NCI-H2107 (cell line): ENCODE results near the gene TMSB10.
A peak's percentile ranks its signal among the peaks of the same experiment; 100 is the strongest.
"Not testable (repeated sequence)": the region's sequence is repeated elsewhere in the genome, so short reads cannot be mapped to it uniquely, and the experiment has no call there.

ENCODE experiments used
- DNase-seq: peaks from one replicate; lab custom pipeline; 2025; lab: John Stamatoyannopoulos, UW

The TMSB10 gene

DNA sequence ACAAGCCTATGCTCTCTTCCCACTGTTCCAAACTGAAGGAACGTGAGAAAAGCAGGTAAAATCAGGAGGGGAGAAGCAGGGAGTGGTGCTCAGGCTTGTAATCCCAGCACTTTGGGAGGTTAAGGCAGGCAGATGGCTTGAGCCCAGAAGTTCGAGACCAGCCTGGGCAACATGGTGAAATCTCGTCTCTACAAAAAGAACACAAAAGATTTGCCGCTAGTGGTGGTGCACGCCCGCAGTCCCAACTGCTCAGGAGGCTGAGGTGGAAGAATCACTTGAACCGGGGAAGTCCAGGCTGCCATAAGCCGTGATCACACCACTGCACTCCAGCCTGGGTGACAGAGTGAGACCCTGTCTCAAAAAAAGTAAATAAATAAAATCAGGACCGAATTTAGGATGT lies 1.3 kb upstream of the TMSB10 start:
- DNase-seq = no peak

DNA sequence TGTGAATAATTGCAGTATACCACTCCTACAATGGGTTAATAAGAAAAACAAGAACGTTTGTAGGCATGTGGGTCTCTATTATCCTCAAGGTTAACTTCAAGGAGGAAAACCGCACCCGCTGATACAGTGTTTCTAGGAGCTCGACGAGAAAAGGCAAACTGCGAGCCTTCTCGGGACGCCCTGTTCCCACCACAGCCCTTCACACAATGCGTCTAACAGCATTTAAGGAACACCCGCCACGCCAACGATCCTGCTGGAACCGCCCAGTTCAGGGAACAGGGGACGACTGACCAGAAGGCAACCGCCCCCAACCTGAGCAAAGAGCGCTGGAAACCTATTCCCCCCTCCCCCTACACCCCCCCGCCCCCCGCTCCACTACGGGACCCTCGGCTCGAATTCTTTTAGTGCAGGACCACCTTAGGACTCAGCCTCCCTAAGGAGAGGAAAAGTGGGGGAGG lies 710 bp upstream of the TMSB10 start:
- no peak for DNase-seq

DNA sequence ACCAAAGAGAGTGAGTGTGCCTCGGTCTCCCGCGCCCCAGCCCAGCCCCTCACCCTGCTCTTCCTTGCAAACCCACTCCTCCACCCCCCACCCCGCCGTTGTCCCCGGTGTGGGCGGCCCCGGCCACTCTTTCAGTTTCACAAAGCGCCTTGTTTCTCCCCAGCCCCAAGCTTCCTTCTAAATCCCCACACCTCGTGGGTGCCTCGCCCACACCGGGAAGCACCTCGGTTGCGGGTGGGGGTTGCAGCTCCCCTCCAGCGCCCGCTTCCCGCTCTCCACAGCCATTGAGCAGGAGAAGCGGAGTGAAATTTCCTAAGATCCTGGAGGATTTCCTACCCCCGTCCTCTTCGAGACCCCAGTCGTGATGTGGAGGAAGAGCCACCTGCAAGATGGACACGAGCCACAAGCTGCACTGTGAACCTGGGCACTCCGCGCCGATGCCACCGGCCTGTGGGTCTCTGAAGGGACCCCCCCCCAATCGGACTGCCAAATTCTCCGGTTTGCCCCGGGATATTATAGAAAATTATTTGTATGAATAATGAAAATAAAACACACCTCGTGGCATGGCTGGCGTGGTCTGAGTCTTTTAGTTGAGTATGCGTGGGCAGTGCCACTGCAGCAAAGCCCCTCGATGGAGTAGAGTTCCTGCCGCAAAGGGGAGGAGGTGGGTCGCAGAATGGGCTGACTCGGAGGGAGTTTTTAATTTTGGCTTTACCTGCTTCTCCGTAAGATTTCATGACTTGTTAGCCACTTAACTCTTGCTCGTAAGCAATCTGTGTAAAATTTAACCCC lies 848 bp downstream of the TMSB10 start:
- DNase-seq = no peak

DNA sequence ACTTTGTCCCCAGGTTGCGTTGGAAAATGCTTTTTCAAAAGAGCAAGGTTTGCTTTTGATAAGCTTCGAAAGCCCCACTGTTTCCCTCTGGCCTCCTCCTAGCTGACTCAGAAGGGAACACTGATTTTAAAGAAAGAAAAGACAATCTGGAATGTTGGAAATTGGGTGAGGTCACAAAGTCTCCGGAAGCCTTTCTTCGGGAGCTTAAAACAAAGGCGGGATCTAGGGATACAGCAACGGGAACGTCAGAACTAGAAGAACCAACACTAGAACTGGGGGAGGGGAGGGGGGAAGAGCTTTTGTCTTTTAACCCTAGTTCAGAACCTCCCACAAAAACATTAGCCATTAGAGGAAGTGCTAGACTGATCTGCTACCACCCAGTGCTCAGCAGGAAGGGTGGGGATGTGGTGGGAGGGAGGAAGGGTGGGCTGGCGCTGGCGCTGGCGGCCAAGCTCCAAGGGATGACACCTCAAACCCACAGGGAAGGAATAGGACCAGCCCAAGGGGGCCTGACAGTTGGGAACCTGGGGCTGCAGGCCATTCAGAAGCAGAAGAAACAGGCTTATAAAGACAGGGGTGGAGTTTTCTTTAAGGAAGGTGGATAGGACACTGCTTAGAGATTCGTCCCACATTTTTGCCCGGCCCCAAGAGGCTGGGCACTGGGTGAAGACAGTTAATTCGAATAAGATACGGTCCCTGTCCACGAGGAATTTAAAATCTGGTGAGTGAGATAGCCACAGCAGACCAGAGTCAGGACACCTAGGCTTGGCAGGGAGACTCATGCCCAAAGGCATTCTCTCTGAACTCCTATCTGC lies 1.7 kb downstream of the TMSB10 start:
- no peak for DNase-seq

DNA sequence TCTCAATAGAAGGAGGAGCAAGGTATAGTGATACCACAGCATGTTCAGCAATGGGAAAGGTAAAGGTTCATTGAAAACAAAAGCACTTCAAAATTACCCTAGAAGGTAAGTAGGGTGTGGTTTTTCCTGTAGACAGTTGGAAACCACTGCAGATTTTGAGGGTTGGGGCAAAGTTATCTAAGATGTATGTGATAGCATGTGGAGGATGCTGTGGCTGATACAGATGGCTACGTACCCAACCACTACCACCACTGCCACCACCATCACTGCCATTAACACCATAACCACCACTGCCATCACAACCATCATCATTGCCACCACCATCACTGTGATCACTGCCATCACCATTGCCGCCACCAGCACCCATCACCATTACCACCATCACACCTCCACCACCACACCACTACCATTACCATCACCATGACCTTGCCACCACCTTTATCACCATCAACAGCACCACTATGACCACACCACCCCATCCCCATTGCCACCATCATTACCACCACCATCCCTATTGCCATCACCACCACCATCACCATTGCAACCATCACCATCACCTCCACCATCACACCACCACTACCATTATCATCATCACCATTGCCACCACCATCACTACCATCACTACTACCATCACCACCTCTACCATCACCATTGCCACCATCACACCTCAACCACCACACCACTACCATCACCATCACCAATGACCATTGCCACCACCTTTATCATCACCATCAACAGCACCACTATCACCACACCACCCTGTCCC lies 3.7 kb downstream of the TMSB10 start:
- DNase-seq = no peak

DNA sequence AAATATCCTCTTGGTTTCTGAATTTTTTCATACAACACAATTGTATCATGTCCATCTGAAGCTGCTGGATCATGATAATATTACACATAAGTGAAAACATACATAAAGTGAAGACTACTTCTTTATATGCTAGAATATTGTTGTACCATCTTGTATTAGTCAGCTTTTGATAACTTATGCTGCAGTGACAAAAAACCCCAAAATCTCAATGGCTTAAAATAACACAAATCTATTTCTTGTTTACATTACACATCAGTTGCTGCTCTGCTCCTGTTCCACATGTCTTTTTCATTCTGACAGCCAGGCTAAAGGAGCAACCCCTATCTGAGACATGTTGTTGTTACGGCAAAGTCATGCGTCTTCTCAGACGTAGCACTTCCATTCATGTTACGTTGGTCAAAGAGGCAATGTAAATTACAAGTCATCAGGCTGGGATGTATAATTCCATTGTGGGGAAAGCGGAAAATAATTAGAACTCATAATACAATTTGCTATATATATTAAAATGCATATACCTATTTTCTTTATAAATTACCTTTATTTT lies 5.8 kb downstream of the TMSB10 start:
- DNase-seq = no peak

DNA sequence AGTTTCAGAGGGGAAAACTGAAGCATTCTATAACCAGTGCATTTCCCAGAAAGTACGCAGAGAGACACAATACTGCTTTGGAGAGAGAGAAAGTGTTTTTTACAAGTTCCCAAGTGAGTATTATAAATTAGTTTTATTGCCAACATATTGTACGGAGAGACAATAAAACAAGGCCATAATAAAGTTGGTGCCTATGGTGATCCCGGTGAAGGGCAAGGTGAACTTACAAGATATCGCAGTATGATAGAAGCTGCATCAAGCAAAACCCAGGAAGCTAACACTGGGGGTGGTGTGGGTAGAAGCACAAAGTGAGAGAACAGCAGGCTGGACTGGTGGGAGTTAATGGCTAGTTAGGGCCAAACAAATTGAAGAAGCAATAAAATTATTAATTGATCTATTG lies 7.5 kb downstream of the TMSB10 start:
- DNase-seq = no peak

DNA sequence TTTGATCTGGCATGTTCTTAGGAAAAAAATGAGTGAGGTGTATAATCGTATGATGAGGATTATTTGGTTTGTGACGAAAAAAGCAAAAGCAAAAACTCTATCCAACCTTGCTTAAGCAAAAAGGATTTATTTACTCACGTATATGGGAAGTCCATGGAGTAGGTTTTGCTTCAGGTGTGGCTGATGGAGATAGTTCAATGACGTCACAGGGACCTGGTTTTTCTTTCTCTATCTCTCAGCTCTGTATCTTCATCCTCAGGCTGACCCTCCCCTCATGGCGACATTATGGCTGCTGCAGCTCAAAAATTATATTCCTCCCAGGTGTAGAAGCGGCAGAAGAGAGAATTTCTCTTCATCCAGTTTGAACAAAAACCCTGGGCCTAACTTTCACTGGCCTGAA lies 8.9 kb downstream of the TMSB10 start:
- DNase-seq = no peak

DNA sequence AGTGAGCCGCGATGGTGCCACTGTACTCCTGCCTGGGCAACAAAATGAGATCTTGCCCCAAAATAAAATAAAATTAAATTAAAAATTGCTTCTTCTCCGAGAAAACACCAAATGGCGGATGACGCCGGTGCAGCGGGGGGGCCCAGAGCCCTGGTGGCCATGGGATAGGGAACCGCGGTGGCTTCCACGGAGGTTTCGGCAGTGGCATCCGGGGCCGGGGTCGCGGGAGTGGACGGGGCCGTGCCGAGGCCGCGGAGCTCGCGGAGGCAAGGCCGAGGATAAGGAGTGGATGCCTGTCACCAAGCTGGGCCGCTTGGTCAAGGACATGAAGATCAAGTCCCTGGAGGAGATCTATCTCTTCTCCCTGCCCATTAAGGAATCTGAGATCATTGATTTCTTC lies 10.2 kb downstream of the TMSB10 start:
- not testable (repeated sequence) for DNase-seq

DNA sequence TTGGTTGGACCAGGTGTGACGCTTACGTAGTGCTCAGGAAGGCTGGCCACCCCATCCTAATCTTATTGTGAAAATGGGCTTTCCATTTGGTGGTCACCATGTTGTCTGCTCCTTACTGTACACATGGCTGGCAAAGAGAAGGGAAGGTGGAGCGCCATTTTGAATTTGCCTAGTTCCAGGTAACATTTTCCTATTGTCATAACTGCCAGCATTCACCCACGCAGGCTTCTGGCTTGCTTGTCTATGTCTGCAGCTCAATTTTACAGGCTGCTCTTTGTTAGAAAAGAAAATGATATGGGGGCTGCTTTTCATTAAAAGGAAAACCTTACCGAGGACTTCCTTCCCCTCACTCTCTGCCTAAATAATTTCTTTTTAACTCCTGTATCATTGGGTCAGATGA lies 12.4 kb downstream of the TMSB10 start:
- not testable (repeated sequence) for DNase-seq

DNA sequence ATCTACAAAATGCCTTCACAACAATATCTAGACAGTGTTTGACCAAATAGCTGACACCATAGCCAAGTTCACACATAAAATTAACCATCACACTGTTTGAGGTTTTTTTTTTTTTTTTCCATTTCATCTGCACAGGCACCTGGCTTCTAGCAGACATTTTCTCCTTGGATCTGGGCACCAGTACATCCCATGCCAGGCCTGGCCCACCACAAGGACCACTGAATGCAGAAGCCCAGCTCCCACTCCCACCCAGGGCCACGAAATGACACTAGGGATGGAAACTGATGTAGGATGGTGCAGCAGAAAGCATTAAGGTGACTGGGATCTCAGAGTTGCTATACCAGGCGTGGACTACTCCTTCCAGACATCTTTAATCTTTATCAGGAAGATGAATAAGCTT lies 13.0 kb downstream of the TMSB10 start:
- DNase-seq = no peak

DNA sequence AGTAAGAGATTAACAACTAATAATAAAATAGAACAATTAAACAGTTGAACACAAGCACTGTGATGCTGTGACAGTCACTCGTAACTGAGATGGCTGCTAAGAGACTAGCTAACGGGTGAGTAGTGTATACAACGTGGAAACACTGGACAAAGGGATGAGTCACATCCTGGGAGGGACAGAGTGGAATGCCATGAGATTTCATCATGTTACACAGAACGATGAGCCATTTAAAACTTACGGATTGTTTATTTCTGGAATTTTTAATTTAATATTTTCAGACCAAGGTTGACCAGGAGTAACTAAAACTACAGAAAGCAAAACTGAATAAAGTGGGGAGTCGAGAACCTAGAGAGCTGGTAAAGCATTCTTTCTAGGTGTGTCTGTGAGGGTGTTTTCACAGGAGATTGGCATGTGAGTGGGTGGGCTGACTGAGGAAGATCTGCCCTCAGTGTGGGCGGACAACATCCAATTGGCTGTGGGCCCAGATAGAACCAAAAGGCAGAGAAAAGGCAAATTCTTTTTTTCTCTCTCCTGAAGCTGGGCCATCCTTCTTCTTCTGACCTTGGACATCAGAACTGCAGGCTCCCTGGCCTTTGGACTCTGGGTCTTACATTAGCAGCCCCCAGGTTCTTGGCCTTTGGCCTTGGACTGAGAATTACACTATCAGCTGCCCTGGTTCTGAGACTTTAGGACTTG lies 14.6 kb downstream of the TMSB10 start:
- DNase-seq = no peak

DNA sequence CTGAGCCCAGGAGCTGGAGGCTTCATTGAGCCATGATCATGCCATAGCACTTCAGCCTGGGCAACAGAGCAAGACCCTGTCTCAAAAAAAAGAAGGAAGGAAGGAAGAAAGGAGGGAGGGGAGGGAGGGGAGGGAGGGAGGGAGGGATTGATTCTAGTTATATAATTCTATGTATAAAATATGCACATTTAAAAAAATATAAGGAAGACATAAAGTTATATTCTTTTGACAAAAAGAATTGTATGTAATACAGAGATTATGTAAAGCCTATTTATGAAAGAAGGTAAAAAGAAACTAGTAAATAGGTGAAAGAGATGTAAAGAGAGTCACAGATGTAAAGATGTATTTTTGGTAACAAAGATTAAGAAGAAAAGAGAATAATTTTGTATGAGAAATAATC lies 17.6 kb downstream of the TMSB10 start:
- no peak for DNase-seq

DNA sequence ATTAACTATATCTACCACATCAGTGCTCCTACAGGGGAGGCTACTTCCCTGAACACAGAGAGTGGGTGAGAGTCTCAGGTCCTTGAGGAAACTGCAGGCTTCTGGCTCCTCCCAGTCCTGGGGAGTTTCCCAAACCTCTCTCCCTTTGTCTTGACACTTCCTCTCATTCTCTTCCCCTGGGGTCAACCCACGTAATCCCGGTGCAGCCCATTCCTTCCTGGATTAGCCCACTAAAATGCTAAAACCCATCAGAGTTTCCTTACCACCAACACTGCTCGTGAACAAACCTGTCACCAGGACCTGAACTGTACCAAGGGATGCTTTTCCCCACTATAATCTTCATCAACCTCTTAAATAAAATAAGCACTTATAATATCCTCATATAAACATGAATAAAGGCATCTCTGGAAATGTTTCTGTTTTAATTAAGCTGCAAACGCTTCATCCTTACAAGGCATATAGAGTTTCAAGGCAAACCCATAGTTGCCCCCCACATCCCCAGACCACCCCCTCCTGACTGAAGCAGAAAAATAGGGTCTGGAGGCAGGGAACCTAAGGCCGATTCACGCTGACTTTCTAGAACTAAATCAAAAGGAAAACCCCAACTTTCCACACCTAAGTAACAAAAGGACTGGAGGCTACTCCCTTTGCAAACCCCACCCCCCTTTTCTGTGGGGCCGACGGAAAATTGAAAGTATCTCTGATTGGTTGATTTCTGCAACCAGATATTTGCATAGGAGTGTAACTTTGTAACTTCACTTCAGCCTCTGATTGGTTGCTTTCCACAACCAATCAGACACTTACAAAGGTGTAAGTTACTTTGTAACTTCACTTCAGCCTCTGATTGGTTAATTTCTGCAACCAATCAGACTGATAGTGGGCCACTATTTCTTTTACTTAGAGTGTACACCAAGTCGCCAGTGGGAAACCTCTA lies 19.0 kb downstream of the TMSB10 start:
- no peak for DNase-seq

DNA sequence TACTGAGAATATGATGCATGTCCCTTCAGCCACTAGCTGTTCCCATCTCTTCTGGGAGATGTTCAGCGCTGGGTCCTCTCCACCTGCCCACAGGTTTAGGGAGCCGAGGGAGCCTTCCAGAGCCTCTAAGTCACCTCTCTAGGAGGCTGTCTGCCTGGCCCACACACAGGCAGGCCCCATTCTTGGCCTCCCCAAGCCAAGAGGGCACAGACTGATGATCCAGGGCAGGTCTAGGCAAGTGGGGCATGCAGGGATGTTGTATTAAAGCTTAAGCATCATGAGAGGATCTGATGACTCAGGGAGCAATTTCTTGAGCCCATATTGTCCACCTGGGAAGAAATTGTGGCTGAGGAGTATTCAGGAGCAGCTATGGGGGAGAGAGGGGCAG lies 19.9 kb downstream of the TMSB10 start:
- no peak for DNase-seq

DNA sequence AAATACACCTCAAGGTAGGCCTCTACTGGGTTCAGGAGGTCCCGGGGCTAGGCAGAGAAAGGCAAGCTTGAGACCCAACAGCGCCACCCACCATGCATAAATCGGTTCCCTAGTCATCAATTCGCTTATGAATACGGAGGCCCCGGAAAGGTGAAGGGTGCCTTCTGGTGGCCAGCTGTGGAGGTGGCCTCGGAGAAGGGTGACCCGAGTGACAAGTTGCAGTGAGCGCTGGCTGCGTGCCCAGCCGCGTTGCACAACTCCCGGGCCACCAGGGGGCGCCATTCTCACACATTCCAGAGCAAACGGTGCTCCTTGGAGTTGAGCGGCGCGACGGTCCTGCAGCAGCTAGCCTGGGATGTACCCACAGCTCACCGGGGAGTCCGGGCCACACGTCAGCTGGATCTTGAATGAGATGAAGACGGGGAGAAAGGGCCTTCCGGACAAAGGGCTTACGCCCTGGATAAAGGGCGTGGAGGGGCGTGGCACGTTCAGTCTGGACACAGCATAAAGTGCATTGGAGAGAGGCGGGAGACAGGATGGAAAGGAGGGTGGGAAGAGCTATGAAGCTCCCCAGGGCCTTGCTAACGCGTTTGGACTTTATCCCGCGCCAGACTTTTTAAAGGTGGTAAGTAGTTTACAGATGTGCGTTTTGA lies 20.4 kb downstream of the TMSB10 start:
- peak; percentile 87 for DNase-seq

DNA sequence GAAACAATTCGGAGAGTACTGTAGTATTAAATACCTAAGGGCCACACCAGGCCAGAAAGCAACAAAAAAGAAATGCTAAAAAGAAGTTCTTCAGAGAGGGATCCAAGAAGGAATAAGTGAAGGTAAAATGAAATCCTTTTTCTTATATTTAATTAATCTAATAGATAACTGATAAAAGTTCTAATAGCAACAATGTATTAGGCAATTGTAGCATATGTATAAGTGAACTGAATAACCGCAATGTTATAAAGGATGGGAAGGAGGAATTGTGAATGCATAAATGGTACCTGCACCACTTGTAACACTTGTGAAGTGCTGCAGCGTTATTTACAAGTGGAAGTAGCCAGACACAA lies 21.8 kb downstream of the TMSB10 start:
- no peak for DNase-seq

DNA sequence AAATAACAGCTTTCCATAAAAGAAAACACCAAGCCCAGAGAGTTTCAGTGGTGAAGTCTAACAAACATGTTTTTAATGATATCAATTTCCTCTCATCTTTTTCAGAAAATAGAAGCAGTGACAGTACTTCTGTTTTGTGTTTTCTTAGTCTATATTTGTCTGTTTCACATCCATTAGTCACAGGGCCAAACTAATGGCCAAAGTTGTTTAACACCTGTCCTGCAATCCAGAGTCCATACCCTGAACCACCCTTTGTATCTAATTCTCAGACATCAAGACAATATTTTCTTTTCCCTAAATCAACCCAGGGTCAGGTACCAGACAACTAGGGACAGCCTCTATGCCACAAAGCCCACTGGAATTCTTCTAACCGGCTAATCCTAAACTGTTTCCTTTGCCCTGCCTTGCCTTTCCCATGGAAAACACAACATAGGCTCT lies 25.9 kb downstream of the TMSB10 start:
- DNase-seq = no peak

DNA sequence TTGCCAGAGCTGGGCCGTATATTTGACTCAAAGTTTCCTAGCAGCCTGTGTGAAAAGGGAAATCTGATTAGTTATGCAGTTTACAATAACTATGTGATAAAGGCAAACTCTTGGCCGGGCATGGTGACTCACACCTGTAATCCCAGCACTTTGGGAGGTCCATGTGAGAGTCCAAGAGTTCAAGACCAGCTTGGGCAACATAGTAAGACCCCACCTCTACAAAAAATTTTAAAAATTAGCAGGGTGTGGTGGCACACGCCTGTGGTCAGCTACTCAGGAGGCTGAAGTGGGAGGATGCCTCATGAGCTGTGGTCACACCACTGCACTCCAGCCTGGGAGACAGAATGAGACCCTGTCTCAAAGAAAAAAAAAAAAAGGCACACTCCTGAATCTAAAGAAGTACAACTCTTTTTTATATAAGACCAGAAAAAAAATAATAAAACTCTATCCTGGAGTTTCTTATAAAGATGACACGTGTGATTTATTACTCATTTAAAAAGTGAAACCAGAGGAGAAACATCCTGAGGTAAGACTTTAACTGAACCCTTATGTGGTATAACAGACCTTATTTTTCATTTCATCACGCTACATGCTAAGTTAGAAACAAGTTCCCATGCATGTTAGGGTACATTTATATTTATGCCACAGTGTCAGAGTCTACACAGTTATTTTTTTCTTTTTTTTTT lies 32.9 kb downstream of the TMSB10 start:
- DNase-seq = no peak
